SK-MEL-5 (cell line): ENCODE data around the gene C6orf132. TPM values are rescaled to one million over a fixed set of nuclear protein-coding genes. Genes with fewer than 3 reads are reported as not detected.

Experiments
- DNase-seq: peaks from one replicate; pipeline ENCODE4 v3.0.0-alpha.2; 2016; ENCODE audit warnings: low read depth, low spot score
- in situ Hi-C: cut with HindIII; loops from 2 replicates; pipeline ENCODE4 v1.10.0; 2016; ENCODE audit warnings: low sequenced_read_pairs, high pct_unique_total_duplicates, low pct_unique_long_range_greater_than_20kb
- total RNA-seq: library from RNA; depleted of rRNA; stranded (reverse); fragments of >200 nt; shearing (Covaris generic); gene quantifications from 2 replicates; pipeline ENCODE4 v1.2.3, GENCODE V29; 2014

The C6orf132 gene
- total RNA-seq, 1 experiment from 2014 or later: not detected

- DNase-seq: peak; percentile 25
- in situ Hi-C loops: no loop called here
Observed at GRCh38 chr6:42095776-42096541, 46.5 kb downstream of the C6orf132 start.

- DNase-seq: no peak
- in situ Hi-C loops: no loop called here
Observed at GRCh38 chr6:42095094-42095493, 47.3 kb downstream of the C6orf132 start.

- DNase-seq: no peak
- in situ Hi-C loops: no loop called here
Observed at GRCh38 chr6:42093582-42094329, 48.7 kb downstream of the C6orf132 start.

- in situ Hi-C loops: no loop called here
- no peak for DNase-seq
Observed at GRCh38 chr6:42091718-42092023, 50.7 kb downstream of the C6orf132 start.

- DNase-seq: no peak
- in situ Hi-C loops: no loop called here
Observed at GRCh38 chr6:42090819-42091717, 51.4 kb downstream of the C6orf132 start.

GRCh38 chr6:42088101-42088591 is 54.3 kb downstream of the C6orf132 start:
- DNase-seq: no peak
- in situ Hi-C loops: no loop called here

GRCh38 chr6:42086046-42087035 is 56.1 kb downstream of the C6orf132 start:
- in situ Hi-C loops: no loop called here
- DNase-seq: no peak

- in situ Hi-C loops: no loop called here
- no peak for DNase-seq
Observed at GRCh38 chr6:42084889-42085288, 57.5 kb downstream of the C6orf132 start.

GRCh38 chr6:42083530-42083929 is 58.9 kb downstream of the C6orf132 start:
- in situ Hi-C loops: no loop called here
- DNase-seq: no peak

GRCh38 chr6:42079941-42080464 is 62.4 kb downstream of the C6orf132 start:
- DNase-seq: no peak
- in situ Hi-C loops: no loop called here

GRCh38 chr6:42078386-42078785 is 64.0 kb downstream of the C6orf132 start:
- in situ Hi-C loops: no loop called here

GRCh38 chr6:42075159-42075838 is 67.1 kb downstream of the C6orf132 start:
- DNase-seq: peak; percentile 80
- in situ Hi-C loops: no loop called here

More at GRCh38 chr6:42078386-42078785, 64.0 kb downstream of the C6orf132 start:
- DNase-seq: no peak

GRCh38 chr6:42073287-42073686 is 69.1 kb downstream of the C6orf132 start:
- DNase-seq: no peak
- in situ Hi-C loops: no loop called here

- in situ Hi-C loops: no loop called here
- DNase-seq: no peak
Observed at GRCh38 chr6:42071881-42072583, 70.4 kb downstream of the C6orf132 start.

- DNase-seq: no peak
Observed at GRCh38 chr6:42068872-42069522, 73.4 kb downstream of the C6orf132 start.

More at GRCh38 chr6:42068872-42069522, 73.4 kb downstream of the C6orf132 start:
- in situ Hi-C loops: no loop called here
